GM15510 (cell line): Measurements from ENCODE around the gene SPATA20.

Experiments
- POLR2A ChIP-seq: IDR thresholded peaks from 3 replicates; pipeline ENCODE4 v1.6.1; 2011; ENCODE audit warnings: borderline replicate concordance; ENCODE audit not compliant: insufficient read length; ENCODE audit errors: extremely low read depth

SPATA20 gene

DNA sequence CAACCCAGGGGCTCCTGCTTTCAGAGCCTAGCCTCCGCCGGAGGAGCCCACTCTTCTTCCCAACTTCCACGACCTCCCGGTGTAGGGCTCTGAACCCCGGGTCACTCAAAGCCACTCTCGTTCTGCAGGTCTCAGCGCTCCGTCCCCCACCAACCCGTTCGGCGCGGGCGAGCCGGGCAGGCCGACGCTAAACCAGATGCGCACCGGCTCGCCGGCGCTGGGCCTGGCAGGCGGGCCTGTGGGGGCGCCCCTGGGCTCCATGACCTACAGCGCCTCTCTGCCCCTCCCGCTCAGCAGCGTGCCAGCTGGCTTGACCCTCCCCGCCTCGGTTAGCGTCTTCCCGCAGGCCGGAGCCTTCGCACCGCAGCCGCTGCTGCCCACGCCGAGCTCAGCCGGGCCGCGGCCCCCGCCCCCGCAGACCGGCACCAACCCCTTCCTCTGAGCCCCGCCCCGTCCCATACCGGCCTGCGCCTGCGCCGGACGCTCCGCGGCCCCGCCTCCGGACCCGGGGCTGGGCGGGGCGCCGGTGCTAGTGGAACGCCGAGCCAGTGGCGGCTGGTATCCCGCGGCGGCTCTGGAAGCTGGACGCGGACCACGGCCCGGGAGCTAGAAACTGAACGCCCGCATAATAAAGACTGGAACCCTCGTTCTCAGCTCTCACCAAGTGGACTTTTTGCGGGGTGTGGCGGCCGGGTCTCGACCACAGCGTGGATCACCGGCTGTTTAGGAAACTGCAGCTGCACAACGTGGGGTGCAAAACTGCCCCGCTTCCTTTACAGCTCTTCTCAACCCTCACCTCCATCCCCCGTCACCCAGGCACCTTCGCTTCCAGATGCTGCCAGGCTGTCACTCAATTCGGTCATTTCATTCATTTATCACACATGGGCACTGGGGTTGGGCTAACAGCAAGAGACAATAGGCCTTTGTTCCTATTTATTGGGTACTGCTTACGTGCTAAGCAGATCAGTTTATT, 5.0 kb upstream of the SPATA20 start:
- TF ChIP-seq POLR2A: peak; percentile 61

DNA sequence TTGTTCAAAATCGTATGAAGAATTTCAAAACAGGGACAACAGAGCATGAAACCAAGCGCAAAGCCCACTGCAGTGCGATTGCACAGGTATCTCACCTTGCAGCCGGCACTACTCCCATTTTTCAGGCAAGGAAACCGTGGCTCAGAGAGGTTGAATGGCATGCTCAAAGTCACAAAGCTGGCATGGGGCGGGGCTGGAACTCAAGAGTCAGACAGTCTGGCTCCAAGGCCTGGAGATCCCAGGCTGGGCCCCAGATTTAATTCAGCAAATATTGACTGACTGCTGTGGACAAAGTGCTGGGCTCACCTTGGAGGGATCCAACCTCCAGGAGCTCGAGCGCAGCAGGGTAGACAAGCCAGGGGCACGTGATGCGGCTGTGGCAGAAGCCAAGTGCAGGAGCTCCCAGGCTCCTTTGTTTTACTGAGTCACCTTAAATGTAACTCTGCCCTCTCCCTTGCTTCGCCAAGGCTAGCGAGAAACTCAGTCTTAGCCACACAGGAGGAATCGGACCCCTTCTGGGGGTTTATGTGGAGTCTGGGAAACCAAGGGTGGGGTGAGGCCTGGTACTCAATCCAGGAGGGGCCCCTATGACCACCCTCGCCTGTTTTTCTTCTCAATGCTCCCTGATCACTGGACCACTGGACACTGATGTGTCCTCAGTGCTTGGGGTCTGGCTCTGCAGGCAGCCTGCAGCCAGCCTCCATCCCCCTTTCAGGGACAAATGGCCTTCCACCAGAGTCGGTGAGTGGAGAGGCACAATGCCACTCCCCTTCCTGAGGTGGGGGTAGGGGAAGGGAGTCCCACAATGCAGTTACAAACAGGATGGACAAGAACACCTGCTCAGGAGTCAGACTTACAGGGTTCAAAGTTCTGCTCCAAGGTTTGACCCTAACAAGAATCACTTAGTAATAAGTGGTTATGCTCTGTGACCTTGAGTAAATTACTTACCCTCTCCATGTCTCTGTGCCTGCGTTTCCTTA, 3.9 kb upstream of the SPATA20 start:
- TF ChIP-seq POLR2A: no peak

DNA sequence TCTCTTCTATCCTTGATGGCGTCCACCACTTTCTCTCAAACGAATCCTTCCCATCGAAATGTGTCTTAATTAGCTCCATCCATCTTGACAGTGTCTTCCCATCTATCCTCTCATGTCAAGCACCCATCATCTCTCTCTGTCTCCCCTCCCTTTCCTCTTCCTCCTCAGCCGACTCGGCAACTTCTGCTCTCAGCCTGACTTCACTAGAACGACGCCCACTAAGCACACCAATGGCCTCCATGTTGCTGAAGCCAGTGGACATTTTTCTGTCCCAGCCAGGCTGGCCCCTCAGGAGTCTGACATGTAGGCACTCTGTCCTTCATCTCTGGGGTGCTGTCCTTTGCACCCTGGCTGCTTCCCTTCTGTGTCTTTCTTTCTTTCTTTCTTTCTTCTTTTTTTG, 2.5 kb upstream of the SPATA20 start:
- TF ChIP-seq POLR2A: no peak

DNA sequence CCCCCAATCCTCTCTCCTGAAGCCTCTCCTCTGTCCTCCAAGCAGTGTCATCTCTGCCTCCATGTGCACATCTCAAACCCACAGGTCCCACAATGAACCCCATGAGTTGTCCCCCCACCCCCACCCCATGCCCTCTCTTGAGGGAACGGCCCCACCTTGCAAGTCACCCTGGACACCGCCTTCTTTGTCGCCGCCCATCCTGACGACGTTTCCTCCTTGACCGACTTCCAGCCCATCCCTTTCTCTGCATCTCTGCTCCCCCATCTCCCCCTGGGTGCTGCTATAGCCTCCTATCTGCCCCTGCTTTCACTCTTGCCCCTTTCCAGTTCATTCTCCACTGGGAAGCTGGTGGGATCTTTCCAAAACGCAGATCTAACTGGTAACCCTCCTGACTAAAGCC, 1.7 kb upstream of the SPATA20 start:
- no peak for TF ChIP-seq POLR2A

- TF ChIP-seq POLR2A: no peak
Measured at GRCh38 chr17:50546701-50547034, 306 bp upstream of the SPATA20 start.

GRCh38 chr17:50547736-50548083, 736 bp downstream of the SPATA20 start:
- no peak for TF ChIP-seq POLR2A

DNA sequence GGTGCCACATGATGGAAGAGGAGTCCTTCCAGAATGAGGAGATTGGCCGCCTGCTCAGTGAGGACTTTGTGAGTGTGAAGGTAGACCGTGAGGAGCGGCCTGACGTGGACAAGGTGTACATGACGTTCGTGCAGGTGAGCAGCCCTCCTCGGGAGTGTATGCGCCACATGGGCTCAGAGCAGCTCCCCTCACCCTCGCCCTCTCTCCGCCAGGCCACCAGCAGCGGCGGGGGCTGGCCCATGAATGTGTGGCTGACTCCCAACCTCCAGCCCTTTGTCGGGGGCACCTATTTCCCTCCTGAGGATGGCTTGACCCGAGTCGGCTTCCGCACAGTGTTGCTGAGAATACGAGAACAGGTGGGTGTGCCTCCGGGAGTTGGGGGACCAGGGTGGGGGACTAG, 1.9 kb downstream of the SPATA20 start:
- no peak for TF ChIP-seq POLR2A

DNA sequence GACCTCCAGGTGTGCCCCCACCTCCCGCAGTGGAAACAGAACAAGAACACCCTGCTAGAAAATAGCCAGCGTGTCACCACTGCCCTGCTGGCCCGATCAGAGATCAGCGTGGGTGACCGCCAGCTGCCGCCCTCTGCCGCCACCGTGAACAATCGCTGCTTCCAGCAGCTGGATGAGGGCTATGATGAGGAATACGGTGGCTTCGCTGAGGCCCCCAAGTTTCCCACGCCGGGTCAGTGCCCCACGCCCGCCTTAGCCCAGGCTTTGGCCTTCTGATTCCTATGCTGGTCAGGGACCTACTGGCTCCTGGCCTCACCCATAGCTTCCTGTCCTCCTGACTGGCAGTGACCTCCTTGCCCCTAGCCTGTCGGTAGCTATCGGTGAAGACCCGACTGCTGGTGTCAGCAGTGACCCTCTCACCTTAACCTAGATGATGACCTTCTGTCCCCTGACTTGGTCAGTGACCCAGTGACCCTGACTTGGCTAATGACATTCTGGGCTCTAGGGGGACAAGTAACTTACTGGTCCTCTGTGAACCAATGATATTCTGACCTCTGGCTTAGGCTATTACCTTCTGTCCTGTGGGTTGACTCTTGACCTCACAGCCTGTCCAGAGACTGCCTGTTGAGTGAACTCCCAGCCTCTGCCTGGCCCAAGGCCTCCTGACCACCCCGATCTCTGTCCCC, 2.4 kb downstream of the SPATA20 start:
- TF ChIP-seq POLR2A: no peak

DNA sequence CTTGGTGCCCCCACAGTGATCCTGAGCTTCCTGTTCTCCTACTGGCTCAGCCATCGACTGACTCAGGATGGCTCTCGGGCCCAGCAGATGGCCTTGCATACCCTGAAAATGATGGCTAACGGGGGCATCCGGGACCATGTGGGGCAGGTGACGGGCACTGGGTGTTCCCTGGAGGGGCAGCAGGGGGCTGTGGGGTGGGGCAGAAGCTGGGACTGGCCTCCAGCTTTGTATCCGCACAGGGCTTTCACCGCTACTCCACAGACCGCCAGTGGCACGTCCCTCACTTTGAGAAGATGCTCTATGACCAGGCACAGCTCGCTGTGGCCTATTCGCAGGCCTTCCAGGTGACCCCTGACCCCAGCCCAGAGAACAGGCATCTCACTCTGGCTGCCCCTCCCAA, 3.0 kb downstream of the SPATA20 start:
- TF ChIP-seq POLR2A: no peak

GRCh38 chr17:50550661-50551432, 3.9 kb downstream of the SPATA20 start:
- TF ChIP-seq POLR2A: no peak

DNA sequence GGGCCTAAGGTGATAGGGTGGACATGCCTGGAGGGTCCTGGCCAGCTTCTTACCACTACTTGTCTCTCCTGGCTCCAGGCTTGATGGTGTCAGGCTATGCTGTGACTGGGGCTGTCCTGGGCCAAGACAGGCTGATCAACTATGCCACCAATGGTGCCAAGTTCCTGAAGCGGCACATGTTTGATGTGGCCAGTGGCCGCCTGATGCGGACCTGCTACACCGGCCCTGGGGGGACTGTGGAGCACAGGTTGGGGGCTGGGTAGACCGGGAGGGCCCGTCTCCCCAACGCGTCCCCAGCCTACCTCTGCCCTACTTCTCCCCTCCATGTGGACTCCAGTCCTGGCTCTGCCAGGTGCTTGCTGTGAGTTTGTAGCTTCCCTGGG, 4.5 kb downstream of the SPATA20 start:
- TF ChIP-seq POLR2A: no peak

GRCh38 chr17:50551884-50552283, 4.9 kb downstream of the SPATA20 start:
- no peak for TF ChIP-seq POLR2A

DNA sequence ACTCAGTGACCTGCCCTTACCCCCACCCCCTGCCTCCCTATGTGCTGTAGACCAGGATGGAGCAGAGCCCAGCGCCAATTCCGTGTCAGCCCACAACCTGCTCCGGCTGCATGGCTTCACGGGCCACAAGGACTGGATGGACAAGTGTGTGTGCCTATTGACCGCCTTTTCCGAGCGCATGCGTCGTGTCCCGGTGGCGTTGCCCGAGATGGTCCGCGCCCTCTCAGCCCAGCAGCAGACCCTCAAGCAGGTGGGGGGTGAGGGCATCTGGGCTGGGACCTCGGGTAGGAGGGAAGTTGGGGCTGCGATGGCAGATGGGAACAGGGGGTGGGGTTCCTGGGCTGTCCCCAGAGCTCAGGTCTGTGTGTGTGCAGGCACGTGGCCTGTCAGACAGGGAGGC, 7.2 kb downstream of the SPATA20 start:
- no peak for TF ChIP-seq POLR2A

DNA sequence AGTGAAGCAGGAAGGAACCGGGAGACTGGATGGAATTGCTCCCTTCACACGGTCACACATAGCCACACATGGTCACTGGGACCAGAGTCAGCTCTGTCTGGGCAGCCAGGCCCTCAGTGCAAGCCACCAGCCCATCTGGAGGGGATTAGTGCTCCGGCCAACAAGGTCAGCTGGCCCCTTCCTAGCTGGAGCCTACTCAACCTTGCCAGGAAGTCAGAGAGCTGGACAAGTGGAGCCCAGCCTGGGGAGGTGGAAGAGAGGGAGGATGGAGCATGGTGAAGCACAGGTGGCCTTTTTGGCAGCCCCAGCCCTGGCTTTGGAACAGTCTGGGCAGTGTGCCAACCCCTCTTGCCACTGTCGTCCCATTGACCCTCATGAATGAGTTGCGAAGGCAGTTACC, 9.8 kb downstream of the SPATA20 start:
- no peak for TF ChIP-seq POLR2A
